Activated T-cell treated with anti-CD3 and anti-CD28 coated beads, Interleukin-2, amount 50 U/mL, for 72 hours (primary cell): ENCODE results near the gene ANKRD33. TPM values are rescaled to one million over a fixed set of nuclear protein-coding genes. Genes with fewer than 3 reads are reported as not detected.
A peak's percentile ranks its signal among the peaks of the same experiment; 100 is the strongest.

ENCODE experiments used
- ATAC-seq, 2 donors: fragments of 150-1000 bp; cut with Tn5 transposase; replicated peaks in 1 of 2; 2 replicates each; pipeline ENCODE4 v1.10.0; 2021; ENCODE audit warnings: moderate library complexity in 2 of 2, mild to moderate bottlenecking in 1 of 2
- DNase-seq, 2 donors: peaks; one replicate each; pipeline ENCODE4 v3.0.0; 2021 to 2022; ENCODE audit warnings: mixed read lengths in 1 of 2
- H3K27ac Mint-ChIP-seq: one replicate; pipeline ENCODE4 v1.8.0; 2022; ENCODE audit warnings: mild to moderate bottlenecking, moderate library complexity, mixed read lengths
- H3K27me3 Mint-ChIP-seq: one replicate; pipeline ENCODE4 v1.8.0; 2022; ENCODE audit warnings: low read depth, mixed read lengths
- H3K36me3 Mint-ChIP-seq, 2 donors: one replicate each; pipeline ENCODE4 v1.8.0; 2022; ENCODE audit warnings: mixed read lengths in 2 of 2, mild to moderate bottlenecking in 1 of 2; ENCODE audit not compliant: insufficient read depth in 2 of 2
- H3K4me1 Mint-ChIP-seq: one replicate; pipeline ENCODE4 v1.8.0; 2022; ENCODE audit warnings: low read depth, mixed read lengths
- H3K4me3 Mint-ChIP-seq, 2 donors: one replicate each; pipeline ENCODE4 v1.8.0; 2022; ENCODE audit warnings: mild to moderate bottlenecking in 2 of 2, mixed read lengths in 2 of 2, moderate library complexity in 2 of 2
- H3K9me3 Mint-ChIP-seq, 2 donors: one replicate each; pipeline ENCODE4 v1.8.0; 2022; ENCODE audit warnings: mixed read lengths in 2 of 2
- total RNA-seq, 2 donors: library from RNA; stranded (reverse); gene quantifications; one replicate each; pipeline ENCODE4 v1.2.3, GENCODE V29; 2022

ANKRD33 gene
- total RNA-seq, 2 donors from 2014 or later: not detected

DNA sequence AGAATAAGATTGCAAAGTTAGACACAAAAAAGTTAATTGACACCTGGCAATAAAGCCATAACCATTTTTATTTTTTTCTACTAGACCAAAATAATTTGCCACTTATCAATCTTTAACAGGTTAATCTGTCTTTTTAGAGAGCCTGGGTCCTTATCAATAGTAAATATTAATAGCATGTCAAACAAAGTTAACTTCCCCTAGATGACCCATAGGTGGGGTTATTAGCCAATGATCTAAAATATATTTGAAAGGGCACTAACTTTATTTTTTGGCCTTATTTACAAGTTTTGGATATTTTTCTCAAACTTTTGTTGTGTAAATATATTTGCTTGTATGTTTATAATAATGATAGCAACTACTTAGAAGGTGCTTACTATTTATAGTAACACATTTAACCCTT is 3.9 kb downstream of the ANKRD33 start:
- no peaks in the 10 kb centered on the region for H3K36me3 Mint-ChIP-seq
- DNase-seq: no peak
- no peak overlapping the region for H3K4me3 Mint-ChIP-seq
- peaks cover under 1% of the 10 kb centered on the region for H3K4me1 Mint-ChIP-seq
- no peaks in the 10 kb centered on the region for H3K9me3 Mint-ChIP-seq
- H3K27me3 Mint-ChIP-seq: no peaks in the 10 kb centered on the region
- H3K27ac Mint-ChIP-seq: no peak overlapping the region
- no peak for ATAC-seq

DNA sequence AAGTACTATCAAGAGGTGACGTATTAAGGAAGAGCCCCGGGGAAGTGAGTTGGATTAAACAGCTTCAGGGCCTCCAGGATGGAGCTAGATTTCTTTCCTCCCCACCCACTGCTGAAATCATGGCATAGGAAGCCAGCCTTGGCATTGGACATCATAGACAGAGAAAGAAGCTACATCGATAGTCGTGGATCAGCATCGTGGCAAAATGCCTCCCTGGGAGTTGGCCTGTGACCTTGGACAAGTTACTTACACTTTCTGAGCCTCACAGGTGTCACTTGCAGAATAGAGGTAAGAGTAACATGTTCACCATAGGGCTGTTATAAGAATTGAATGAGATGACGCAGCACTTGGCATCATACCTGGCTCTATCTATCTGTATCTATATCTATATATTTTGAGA is 5.9 kb downstream of the ANKRD33 start:
- ATAC-seq (no peak), DNase-seq (no peak)
- H3K27ac Mint-ChIP-seq: no peak overlapping the region
- H3K27me3 Mint-ChIP-seq: no peaks in the 10 kb centered on the region
- H3K36me3 Mint-ChIP-seq: no peaks in the 10 kb centered on the region
- no peak overlapping the region for H3K4me3 Mint-ChIP-seq
- H3K9me3 Mint-ChIP-seq: no peaks in the 10 kb centered on the region
- H3K4me1 Mint-ChIP-seq: no peaks in the 10 kb centered on the region

DNA sequence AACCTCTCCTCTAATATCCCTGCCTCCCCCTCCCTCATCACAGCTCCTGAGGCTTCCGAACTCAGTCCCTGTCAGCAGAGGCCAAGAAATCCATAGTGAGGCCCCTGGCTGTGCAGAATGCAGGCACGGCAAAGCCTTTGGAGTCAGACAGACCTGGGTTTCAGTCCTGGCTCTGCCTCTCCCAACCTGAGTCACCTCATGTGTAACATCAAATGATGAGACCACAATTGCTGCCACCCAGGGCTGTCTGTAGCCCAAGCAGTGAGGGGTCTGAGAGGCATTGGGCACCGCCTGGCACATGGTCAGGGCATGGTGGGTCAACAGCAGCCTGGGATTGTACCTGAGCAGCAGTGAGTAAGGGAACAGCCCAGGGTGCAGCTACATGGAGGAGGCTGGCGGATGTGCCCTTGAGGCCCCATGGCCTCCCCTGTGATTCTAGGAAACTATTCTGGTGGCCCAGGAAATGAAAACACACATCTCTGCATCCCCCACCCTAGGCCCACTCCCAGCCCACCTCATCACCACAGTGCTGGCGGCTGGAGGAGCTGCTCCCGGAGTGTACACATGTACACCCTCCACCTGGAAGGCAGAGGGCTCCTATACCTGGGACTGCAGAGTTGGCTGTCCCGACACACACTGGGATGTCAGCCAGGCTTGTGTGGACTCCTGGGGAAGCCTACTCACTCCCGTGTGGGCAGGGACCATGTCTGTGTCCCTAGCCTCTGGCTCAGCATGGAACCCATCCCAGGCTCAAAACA is 7.7 kb downstream of the ANKRD33 start:
- no peak for ATAC-seq
- Mint-ChIP-seq H3K27ac (no peak overlapping the region), H3K4me1 (no peaks in the 10 kb centered on the region), H3K36me3 (no peaks in the 10 kb centered on the region), H3K27me3 (no peaks in the 10 kb centered on the region), H3K9me3 (no peaks in the 10 kb centered on the region), H3K4me3 (no peak overlapping the region)
- DNase-seq: no peak

DNA sequence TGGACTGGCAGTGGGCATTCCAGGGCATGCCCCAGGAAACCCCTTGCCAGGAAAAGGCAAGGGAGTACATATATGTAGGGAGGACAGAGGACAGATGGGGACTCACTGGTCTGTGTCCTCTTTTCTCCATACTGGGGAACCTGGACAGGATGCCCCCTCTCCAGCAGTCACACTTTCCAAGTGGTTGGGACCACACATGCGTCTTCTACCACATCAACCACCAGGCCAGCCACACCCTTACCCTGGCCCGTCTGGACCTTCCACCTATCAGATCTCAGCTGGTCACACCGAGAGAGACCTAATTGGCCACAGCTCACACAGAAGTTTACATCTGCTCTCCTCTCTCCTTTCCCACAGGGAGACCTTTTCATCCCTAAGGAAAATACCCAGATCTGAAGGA is 8.3 kb downstream of the ANKRD33 start:
- H3K27me3 Mint-ChIP-seq: no peaks in the 10 kb centered on the region
- DNase-seq (no peak), ATAC-seq (no peak)
- H3K9me3 Mint-ChIP-seq: no peaks in the 10 kb centered on the region
- no peak overlapping the region for H3K27ac Mint-ChIP-seq
- H3K4me1 Mint-ChIP-seq: no peaks in the 10 kb centered on the region
- H3K4me3 Mint-ChIP-seq: no peak overlapping the region
- no peaks in the 10 kb centered on the region for H3K36me3 Mint-ChIP-seq

DNA sequence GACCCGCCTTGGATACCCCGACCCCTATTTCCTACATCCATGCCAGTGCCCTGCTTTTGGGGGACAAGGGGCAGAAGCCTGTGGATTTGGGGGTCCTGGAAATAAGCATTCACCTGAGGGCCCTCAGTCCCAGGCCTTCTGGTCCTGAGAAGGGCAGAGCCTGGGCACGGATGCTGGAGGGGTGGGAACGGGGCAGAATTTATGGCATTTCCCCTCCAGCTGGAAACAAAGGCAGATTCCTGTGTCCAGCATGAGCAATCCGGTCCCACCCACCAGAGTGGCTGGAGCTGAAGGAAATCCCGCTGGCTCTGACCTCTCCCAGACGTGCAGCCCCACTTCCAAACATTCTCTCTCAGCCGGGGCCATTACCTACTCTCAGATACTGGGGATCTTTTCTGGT is 9.3 kb downstream of the ANKRD33 start:
- no peaks in the 10 kb centered on the region for H3K4me1 Mint-ChIP-seq
- H3K27me3 Mint-ChIP-seq: no peaks in the 10 kb centered on the region
- H3K9me3 Mint-ChIP-seq: no peaks in the 10 kb centered on the region
- no peaks in the 10 kb centered on the region for H3K36me3 Mint-ChIP-seq
- DNase-seq (no peak), ATAC-seq (no peak)
- H3K4me3 Mint-ChIP-seq: no peak overlapping the region
- H3K27ac Mint-ChIP-seq: no peak overlapping the region

DNA sequence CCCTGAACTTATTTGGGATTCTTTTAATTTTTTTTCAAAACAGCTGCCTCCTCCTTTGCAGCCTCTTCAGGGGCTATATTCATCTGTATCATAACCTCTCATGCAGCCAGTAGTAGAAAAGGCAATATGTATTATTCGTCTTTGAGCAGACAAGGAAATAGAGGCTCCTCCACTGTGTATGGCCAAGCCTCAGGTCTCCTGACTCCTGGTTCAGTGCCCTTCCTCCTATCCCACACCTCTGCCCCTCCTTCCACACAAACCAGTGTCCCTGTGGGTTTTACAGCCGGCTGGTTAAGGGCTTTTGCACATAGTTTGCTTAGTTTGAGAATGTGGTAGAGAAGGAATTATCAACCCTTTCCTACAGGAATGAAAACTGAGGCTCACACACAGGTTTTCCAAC is 10.6 kb downstream of the ANKRD33 start:
- no peak overlapping the region for H3K4me3 Mint-ChIP-seq
- no peaks in the 10 kb centered on the region for H3K4me1 Mint-ChIP-seq
- ATAC-seq (no peak), DNase-seq (no peak)
- no peaks in the 10 kb centered on the region for H3K36me3 Mint-ChIP-seq
- no peak overlapping the region for H3K27ac Mint-ChIP-seq
- no peaks in the 10 kb centered on the region for H3K27me3 Mint-ChIP-seq
- H3K9me3 Mint-ChIP-seq: no peaks in the 10 kb centered on the region

DNA sequence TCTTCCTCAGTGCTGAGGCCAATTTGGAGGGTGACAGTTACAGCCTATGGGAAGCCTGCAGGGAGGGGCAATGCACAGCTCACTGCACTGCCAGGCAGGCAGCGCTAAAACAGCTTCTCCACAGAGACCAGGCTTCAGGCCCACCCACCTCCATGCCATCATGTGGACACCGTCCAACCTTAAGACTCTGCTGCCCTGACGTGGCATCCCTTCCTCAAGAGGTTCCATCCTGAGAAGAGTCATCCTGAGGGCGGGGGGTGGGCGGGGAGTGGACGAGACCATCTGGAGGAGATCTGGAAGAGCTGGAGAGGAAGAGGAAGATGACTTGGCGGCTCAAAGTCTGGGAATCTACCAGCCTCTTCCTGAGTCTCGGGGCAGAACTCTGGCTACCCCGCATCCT is 11.0 kb downstream of the ANKRD33 start:
- H3K27me3 Mint-ChIP-seq: no peaks in the 10 kb centered on the region
- H3K36me3 Mint-ChIP-seq: no peaks in the 10 kb centered on the region
- no peaks in the 10 kb centered on the region for H3K4me1 Mint-ChIP-seq
- H3K9me3 Mint-ChIP-seq: no peaks in the 10 kb centered on the region
- ATAC-seq: no peak
- no peak for DNase-seq
- H3K27ac Mint-ChIP-seq: no peak overlapping the region
- no peak overlapping the region for H3K4me3 Mint-ChIP-seq

DNA sequence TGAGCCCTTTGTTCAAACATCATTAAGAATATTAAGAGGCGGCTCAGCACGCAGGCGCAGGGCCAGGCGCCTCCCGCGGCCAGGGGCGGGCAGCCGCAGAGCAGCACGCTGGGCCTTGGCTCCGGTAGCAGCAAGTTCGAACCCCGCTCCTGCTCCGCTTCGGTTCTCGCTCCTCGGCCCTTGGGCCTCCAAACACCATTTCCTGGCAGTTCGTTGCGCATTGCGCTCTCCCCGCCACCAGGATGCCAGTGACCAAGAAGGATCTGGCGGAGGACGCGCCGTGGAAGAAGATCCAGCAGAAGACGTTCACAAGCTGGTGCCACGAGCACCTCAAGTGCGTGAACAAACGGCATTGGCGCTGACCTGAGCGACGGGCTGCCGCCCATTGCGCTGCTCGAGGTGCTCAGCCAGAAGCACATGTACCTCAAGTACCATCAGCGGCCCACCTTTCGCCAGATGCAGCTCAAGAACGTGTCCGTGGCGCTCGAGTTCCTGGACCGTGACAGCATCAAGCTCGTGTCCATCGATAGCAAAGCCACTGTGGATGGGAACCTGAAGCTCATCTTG is 12.5 kb downstream of the ANKRD33 start:
- Mint-ChIP-seq H3K4me1 (no peaks in the 10 kb centered on the region), H3K36me3 (no peaks in the 10 kb centered on the region), H3K4me3 (no peak overlapping the region), H3K27me3 (peaks cover 3% of the 10 kb centered on the region), H3K27ac (no peak overlapping the region), H3K9me3 (no peaks in the 10 kb centered on the region)
- ATAC-seq: no peak
- no peak for DNase-seq

DNA sequence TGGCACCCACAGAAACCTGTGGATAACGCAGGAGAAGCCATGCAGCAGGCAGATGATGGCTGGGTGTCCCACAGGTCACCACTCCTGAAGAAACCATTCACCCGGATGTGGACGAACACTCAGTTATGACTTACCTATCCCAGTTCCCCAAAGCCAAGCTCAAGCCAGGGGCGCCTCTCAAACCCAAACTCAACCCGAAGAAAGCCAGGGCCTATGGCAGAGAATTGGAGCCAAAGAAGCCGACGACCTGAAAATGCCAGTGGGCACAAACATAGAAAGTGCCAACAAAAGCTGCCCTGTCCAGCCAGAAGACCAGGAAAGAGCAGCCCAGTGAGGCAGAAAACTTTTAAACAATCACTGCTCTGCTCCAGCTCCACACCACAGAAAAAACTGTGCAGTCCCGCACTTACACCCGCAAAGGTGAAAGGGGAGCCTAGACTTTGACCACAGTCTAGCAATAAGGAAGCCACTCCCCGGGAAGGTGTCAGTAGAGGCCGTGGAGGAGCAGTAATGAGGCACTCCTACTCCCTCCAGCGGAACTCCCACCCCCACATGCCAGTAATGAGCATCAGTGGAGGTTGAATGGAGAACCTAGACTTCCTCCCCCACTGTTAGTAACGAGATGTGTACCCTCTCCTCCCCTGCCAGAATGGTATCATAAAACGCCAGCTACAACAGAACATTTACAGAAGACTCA is 13.4 kb downstream of the ANKRD33 start:
- no peak overlapping the region for H3K27ac Mint-ChIP-seq
- no peaks in the 10 kb centered on the region for H3K36me3 Mint-ChIP-seq

DNA sequence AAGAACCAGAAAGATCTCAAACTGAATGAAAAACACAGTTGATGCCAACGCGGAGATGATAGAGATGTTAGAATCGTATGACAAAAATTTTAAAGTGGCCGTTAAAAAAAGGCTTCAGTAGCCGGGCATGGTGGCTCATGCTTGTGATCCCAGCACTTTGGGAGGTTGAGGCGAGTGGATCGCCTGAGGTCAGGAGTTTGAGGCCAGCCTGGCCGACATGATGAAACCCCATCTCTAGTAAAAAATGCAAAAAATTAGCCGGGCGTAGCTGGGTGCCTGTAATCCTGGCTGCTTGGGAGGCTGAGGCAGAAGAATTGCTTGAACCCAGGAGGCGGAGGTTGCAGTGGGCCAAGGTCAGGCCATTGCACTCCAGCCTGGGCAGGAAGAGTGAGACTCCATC is 14.0 kb downstream of the ANKRD33 start:
- peaks cover 13% of the 10 kb centered on the region for H3K27me3 Mint-ChIP-seq
- H3K9me3 Mint-ChIP-seq: no peaks in the 10 kb centered on the region
- DNase-seq (no peak), ATAC-seq (no peak)
- no peaks in the 10 kb centered on the region for H3K4me1 Mint-ChIP-seq
- no peak overlapping the region for H3K4me3 Mint-ChIP-seq
- H3K36me3 Mint-ChIP-seq: no peaks in the 10 kb centered on the region
- no peak overlapping the region for H3K27ac Mint-ChIP-seq

More for the DNA sequence above, 13.4 kb downstream of the ANKRD33 start:
- DNase-seq (no peak), ATAC-seq (peak in 1 of 2 donors; percentile 30)
- H3K4me1 Mint-ChIP-seq: no peaks in the 10 kb centered on the region
- H3K9me3 Mint-ChIP-seq: no peaks in the 10 kb centered on the region
- H3K27me3 Mint-ChIP-seq: peaks cover 12% of the 10 kb centered on the region
- no peak overlapping the region for H3K4me3 Mint-ChIP-seq

DNA sequence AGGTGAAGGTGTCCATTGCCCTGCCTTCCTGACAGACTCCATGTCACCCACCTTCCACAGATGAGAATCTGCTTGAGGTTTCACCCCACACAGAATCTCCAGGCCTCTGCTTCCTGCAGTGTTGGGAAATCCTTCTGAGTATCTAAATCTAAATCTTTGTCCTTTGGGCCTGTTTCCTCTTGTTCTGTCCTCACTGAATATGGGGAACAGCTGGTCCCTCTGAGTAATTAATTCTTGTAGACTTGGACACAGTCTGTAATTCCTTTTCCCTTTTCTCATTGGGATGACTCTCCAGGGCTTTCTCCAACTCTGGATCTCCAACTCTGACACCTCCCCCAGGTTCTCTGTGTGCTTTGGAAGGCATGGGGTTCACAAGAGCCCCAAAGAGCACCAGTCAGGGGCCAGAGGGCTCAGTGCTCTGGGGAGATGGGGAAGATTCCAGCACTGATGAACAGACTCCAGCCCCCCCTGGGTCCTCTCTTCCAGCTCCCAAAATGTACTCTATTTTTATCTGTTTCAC is 17.1 kb downstream of the ANKRD33 start:
- H3K27me3 Mint-ChIP-seq: peaks cover 31% of the 10 kb centered on the region
- H3K27ac Mint-ChIP-seq: no peak overlapping the region
- no peak for ATAC-seq
- H3K36me3 Mint-ChIP-seq: no peaks in the 10 kb centered on the region
- no peak overlapping the region for H3K4me3 Mint-ChIP-seq
- no peak for DNase-seq
- H3K4me1 Mint-ChIP-seq: no peaks in the 10 kb centered on the region
- H3K9me3 Mint-ChIP-seq: no peaks in the 10 kb centered on the region

DNA sequence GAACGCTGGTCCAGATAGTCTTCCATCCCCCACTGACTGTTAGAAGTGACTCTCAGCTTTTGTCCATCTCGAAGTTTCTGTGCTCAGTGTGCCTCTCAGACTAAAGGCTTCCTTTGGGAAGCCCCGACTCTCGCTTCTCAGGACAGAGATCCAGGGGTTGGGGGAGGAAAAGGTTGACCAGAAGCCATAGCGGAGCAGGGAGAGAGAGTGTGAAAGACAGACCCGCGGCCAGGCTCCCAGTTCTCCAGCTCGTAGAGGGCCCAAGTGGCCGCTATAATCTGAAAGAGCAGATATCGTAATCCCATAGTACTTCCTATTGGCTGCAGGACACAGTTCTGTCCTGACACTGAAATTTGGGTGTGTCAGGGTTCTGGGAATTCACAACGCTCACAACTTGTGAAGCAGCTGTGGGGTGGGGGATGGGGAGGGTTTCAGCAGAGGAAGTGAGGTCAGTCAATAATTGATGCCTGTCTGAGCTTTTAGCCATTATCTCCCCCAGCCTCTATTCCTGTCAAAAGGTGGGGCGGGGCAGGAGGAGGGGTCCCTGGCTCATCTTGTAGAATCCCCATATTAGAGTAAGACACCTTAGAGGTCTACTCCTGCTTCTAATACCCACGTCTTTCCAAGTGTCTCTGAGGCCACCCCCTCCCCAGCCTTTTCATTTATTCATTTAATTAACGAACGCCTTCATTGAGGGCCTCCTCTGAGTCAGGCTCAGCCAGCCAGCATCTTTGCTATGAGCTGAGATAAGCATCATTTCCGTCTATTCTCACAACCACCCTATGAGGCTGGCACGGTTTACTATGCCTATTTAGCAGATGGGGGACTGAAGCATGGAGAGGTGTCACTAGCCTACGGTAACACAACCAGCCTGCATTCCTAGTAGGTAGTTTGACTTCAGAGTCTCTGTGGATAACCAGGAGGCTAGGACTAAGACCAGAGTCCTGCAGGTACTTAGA is 17.8 kb downstream of the ANKRD33 start:
- Mint-ChIP-seq H3K4me3 (no peak overlapping the region), H3K4me1 (no peaks in the 10 kb centered on the region), H3K9me3 (no peaks in the 10 kb centered on the region), H3K36me3 (no peaks in the 10 kb centered on the region), H3K27ac (no peak overlapping the region), H3K27me3 (peaks cover 35% of the 10 kb centered on the region)
- ATAC-seq (no peak), DNase-seq (no peak)
